MV-4-11 (cell line): ENCODE results near the gene PLEKHO2.
"Not testable (repeated sequence)": the region's sequence is repeated elsewhere in the genome, so short reads cannot be mapped to it uniquely, and the experiment has no call there.

Source experiments
- DNase-seq: peaks from one replicate; lab custom pipeline; 2025; lab: John Stamatoyannopoulos, UW

The PLEKHO2 gene

GRCh38 chr15:64841344-64842095 is at the start of gene PLEKHO2:
Gene PLEKHO2 (plus strand): TSS chr15:64841915. CDS start chr15:64842017, 102 bp downstream.
- peak; percentile 91 for DNase-seq

GRCh38 chr15:64792282-64792681 is 49.4 kb upstream of the PLEKHO2 start:
- DNase-seq: no peak

- not testable (repeated sequence) for DNase-seq
These were observed 46.4 kb upstream of the PLEKHO2 start for GRCh38 chr15:64795299-64795698.

GRCh38 chr15:64795921-64796320 is 45.8 kb upstream of the PLEKHO2 start:
- DNase-seq: not testable (repeated sequence)

- not testable (repeated sequence) for DNase-seq
These were observed 42.8 kb upstream of the PLEKHO2 start for GRCh38 chr15:64798905-64799304.

GRCh38 chr15:64800476-64800875 is 41.2 kb upstream of the PLEKHO2 start:
- DNase-seq: no peak

- no peak for DNase-seq
These were observed 38.2 kb upstream of the PLEKHO2 start for GRCh38 chr15:64803526-64803925.

GRCh38 chr15:64804619-64805018 is 37.1 kb upstream of the PLEKHO2 start:
- DNase-seq: no peak

GRCh38 chr15:64806509-64806908 is 35.2 kb upstream of the PLEKHO2 start:
- DNase-seq: no peak

- DNase-seq: no peak
These were observed 34.5 kb upstream of the PLEKHO2 start for GRCh38 chr15:64807051-64807749.

- no peak for DNase-seq
These were observed 33.9 kb upstream of the PLEKHO2 start for GRCh38 chr15:64807751-64808222.

GRCh38 chr15:64808785-64809453 is 32.8 kb upstream of the PLEKHO2 start:
- DNase-seq: no peak

- DNase-seq: peak; percentile 24
These were observed 31.8 kb upstream of the PLEKHO2 start for GRCh38 chr15:64809649-64810496.

- DNase-seq: no peak
These were observed 31.0 kb upstream of the PLEKHO2 start for GRCh38 chr15:64810497-64811326.

GRCh38 chr15:64813075-64813474 is 28.6 kb upstream of the PLEKHO2 start:
- peak; percentile 42 for DNase-seq

GRCh38 chr15:64814283-64814682 is 27.4 kb upstream of the PLEKHO2 start:
- DNase-seq: not testable (repeated sequence)

GRCh38 chr15:64814965-64815364 is 26.8 kb upstream of the PLEKHO2 start:
- peak; percentile 30 for DNase-seq

- no peak for DNase-seq
These were observed 25.3 kb upstream of the PLEKHO2 start for GRCh38 chr15:64816452-64816851.

GRCh38 chr15:64824929-64825430 is 16.7 kb upstream of the PLEKHO2 start:
- no peak for DNase-seq

- DNase-seq: peak; percentile 98
These were observed 16.1 kb upstream of the PLEKHO2 start, which contains the start of gene PIF1 for GRCh38 chr15:64825431-64826294. Gene PIF1 (minus strand): TSS chr15:64825647. CDS start chr15:64824335, 1,312 bp downstream.
